ENCODE data around the gene SDR42E2. TPM values are rescaled to one million over a fixed set of nuclear protein-coding genes. Genes with fewer than 3 reads are reported as not detected.

Gene SDR42E2
- total RNA-seq, 4 donors from 2014 or later: not detected

DNA sequence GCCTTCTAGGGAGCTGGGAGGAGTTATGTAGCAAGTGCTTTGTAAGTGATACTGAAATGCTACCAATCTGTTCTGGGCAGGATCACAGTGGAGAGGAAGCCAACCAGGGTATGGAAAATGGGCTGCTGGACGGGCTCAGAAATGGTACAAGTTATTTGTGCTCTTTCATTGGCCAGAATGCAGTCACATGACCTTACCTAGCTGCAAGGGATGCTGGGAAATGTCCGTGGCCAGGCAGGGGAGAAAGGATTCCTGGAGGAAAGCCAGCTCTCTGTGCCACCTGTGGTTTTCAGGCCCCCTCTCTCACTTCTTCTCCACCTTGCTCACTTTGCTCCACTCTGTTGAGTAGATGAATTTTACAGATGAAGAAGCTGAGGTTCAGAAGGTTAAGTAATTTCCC is 48.5 kb downstream of the SDR42E2 start:
- H3K36me3 ChIP-seq: no peaks in the 10 kb centered on the region
- no peaks in the 10 kb centered on the region for H3K9me3 ChIP-seq
- no peak overlapping the region for H3K4me3 ChIP-seq
- no peak for DNase-seq
- peaks cover 7 to 9% of the 10 kb centered on the region in 2 donors for H3K4me1 ChIP-seq
- intact Hi-C loops (cut with DNase I; ENCODE audit: low total_unique reads): no loop called here
- TF ChIP-seq, protein P1, sequence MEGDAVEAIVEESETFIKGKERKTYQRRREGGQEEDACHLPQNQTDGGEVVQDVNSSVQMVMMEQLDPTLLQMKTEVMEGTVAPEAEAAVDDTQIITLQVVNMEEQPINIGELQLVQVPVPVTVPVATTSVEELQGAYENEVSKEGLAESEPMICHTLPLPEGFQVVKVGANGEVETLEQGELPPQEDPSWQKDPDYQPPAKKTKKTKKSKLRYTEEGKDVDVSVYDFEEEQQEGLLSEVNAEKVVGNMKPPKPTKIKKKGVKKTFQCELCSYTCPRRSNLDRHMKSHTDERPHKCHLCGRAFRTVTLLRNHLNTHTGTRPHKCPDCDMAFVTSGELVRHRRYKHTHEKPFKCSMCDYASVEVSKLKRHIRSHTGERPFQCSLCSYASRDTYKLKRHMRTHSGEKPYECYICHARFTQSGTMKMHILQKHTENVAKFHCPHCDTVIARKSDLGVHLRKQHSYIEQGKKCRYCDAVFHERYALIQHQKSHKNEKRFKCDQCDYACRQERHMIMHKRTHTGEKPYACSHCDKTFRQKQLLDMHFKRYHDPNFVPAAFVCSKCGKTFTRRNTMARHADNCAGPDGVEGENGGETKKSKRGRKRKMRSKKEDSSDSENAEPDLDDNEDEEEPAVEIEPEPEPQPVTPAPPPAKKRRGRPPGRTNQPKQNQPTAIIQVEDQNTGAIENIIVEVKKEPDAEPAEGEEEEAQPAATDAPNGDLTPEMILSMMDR (IDR thresholded peaks at IDR 0.05): no peak
- no peak for TF ChIP-seq POLR2A (IDR thresholded peaks at IDR 0.05)
- H3K27me3 ChIP-seq: no peaks in the 10 kb centered on the region
- peak overlapping the region; percentile 89 to 90 for H3K27ac ChIP-seq

DNA sequence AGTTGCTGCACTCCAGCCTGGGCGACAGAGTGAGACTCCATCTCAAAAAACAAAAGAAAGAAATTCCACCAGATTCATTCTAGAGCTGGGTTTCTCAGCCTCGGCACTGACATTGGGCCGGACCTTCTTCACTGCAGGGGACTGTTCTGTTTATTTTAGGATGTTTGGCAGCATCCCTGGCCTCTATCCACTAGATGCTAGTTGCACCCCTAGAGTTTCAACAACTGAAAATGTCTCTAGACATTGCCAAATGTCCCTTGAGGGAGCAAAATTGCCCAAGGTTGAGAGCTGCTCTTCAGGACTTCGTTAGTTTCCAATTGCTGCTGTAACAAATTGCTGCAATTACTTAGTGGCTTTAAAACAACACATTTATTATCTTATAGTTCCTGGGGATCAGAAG is 50.9 kb downstream of the SDR42E2 start:
- Histone ChIP-seq H3K9me3 (no peaks in the 10 kb centered on the region), H3K27me3 (no peaks in the 10 kb centered on the region), H3K27ac (peak overlapping the region; percentile 89 to 90), H3K4me1 (peaks cover 7 to 9% of the 10 kb centered on the region in 2 donors), H3K36me3 (no peaks in the 10 kb centered on the region), H3K4me3 (no peak overlapping the region)
- intact Hi-C loops (cut with DNase I; ENCODE audit: low total_unique reads): no loop called here
- TF ChIP-seq, protein P1 (IDR thresholded peaks at IDR 0.05): no peak
- TF ChIP-seq POLR2A (IDR thresholded peaks at IDR 0.05): no peak
- DNase-seq: peak in 1 of 2 donors; percentile 49

DNA sequence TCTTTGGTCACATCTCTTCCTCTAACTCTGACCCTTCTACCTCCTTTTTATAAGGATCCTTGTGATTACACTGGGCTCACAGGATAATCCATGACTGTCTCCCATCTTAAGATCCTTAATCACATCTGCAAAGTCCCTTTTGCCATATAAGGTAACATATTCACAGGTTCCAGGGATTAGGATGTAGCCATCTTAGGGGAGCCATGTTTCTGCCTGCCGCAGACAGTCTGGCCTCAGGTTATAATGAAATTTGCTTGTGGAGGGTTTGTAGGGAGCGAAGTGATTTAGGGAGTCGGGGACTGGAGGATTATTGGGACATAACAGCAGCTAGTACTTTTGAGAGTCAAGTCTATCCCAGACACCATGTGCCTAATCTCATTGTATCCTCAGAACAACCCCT is 51.5 kb downstream of the SDR42E2 start:
- peaks cover 7 to 9% of the 10 kb centered on the region in 2 donors for H3K4me1 ChIP-seq
- TF ChIP-seq, protein P1 (IDR thresholded peaks at IDR 0.05): no peak
- no peak for TF ChIP-seq POLR2A (IDR thresholded peaks at IDR 0.05)
- DNase-seq: no peak
- no peak overlapping the region for H3K4me3 ChIP-seq
- no peaks in the 10 kb centered on the region for H3K36me3 ChIP-seq
- no peaks in the 10 kb centered on the region for H3K27me3 ChIP-seq
- peak overlapping the region; percentile 89 to 90 for H3K27ac ChIP-seq
- no peaks in the 10 kb centered on the region for H3K9me3 ChIP-seq
- intact Hi-C loops (cut with DNase I; ENCODE audit: low total_unique reads): no loop called here

DNA sequence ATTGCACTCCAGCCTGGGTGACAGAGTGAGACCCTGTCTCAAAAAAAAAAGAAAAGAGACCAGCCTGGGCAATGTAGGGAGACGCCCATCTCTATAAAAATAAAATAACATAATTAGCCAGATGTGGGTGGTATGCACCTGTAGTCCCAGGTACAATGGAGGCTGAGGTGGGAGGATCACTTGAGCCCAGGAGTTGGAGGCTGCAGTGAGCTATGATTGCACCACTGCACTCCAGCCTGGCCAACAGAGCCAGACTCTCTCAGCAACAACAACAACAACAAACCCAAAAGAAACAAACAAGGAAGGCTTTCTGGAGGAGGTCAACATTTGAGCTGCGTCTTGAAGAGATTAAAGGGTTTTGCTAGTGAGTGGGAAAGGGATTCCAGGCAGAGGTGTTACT is 52.1 kb downstream of the SDR42E2 start:
- no peaks in the 10 kb centered on the region for H3K36me3 ChIP-seq
- no peak for DNase-seq
- H3K27me3 ChIP-seq: no peaks in the 10 kb centered on the region
- intact Hi-C loops (cut with DNase I; ENCODE audit: low total_unique reads): no loop called here
- H3K9me3 ChIP-seq: no peaks in the 10 kb centered on the region
- TF ChIP-seq, protein P1 (IDR thresholded peaks at IDR 0.05): no peak
- no peak for TF ChIP-seq POLR2A (IDR thresholded peaks at IDR 0.05)
- H3K27ac ChIP-seq: peak overlapping the region in 1 of 2 donors; percentile 90
- H3K4me1 ChIP-seq: peaks cover 7 to 9% of the 10 kb centered on the region in 2 donors
- H3K4me3 ChIP-seq: no peak overlapping the region

DNA sequence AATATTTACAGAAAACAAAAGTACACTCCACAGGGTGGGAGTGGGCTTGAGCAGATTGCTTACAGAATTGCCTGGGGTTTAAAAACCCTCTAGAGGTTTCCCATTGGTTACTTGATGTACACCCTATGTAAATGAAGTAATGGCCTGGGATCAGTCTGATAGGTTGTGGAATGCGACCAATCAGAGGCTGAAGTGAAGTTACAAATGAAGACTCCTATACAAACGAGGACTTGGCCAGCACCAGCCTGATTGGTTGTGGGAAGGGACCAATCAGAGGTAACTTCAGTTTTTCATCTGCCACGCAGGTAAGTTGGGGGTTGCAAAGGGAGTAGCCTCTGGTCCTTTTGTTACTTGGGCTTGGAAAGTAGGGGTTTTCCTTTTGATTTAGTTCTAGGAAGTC is 52.6 kb downstream of the SDR42E2 start:
- H3K27ac ChIP-seq: peak overlapping the region in 1 of 2 donors; percentile 16
- intact Hi-C loops (cut with DNase I; ENCODE audit: low total_unique reads): no loop called here

More for the DNA sequence above, 52.6 kb downstream of the SDR42E2 start:
- H3K4me3 ChIP-seq: no peak overlapping the region
- TF ChIP-seq, protein P1 (IDR thresholded peaks at IDR 0.05): no peak
- TF ChIP-seq POLR2A (IDR thresholded peaks at IDR 0.05): no peak
- DNase-seq: no peak
- no peaks in the 10 kb centered on the region for H3K27me3 ChIP-seq
- no peaks in the 10 kb centered on the region for H3K36me3 ChIP-seq
- peaks cover 7 to 9% of the 10 kb centered on the region in 2 donors for H3K4me1 ChIP-seq
- no peaks in the 10 kb centered on the region for H3K9me3 ChIP-seq
